Dedifferentiated amniotic fluid mesenchymal stem cell (primary cell): ENCODE data around the gene SHISA4.
"Not testable (repeated sequence)": the region's sequence is repeated elsewhere in the genome, so short reads cannot be mapped to it uniquely, and the experiment has no call there.

Experiments
- DNase-seq: peaks from one replicate; pipeline ENCODE4 v3.0.0-alpha.2; 2016; ENCODE audit errors: extremely low spot score

Gene SHISA4

GRCh38 chr1:201888282-201889089 lies at the start of gene SHISA4:
Gene SHISA4 (plus strand): TSS chr1:201888898. CDS start chr1:201888995, 97 bp downstream.
- DNase-seq, result peak; percentile 45

GRCh38 chr1:201839089-201839488 lies 49.6 kb upstream of the SHISA4 start:
- DNase-seq, result not testable (repeated sequence)

GRCh38 chr1:201840055-201840454 lies 48.6 kb upstream of the SHISA4 start:
- DNase-seq, result no peak

- DNase-seq, result no peak
Observed at GRCh38 chr1:201840490-201840889, 48.2 kb upstream of the SHISA4 start.

GRCh38 chr1:201841265-201841912 lies 47.3 kb upstream of the SHISA4 start:
- no peak for DNase-seq

- no peak for DNase-seq
Observed at GRCh38 chr1:201842472-201843027, 46.1 kb upstream of the SHISA4 start.

- DNase-seq, result no peak
Observed at GRCh38 chr1:201845331-201846083, 43.2 kb upstream of the SHISA4 start.

GRCh38 chr1:201847150-201847549 lies 41.5 kb upstream of the SHISA4 start:
- no peak for DNase-seq

- no peak for DNase-seq
Observed at GRCh38 chr1:201848230-201848629, 40.5 kb upstream of the SHISA4 start.

- DNase-seq, result no peak
Observed at GRCh38 chr1:201849372-201850052, 39.2 kb upstream of the SHISA4 start.

GRCh38 chr1:201850053-201850397 lies 38.7 kb upstream of the SHISA4 start:
- peak; percentile 81 for DNase-seq

- no peak for DNase-seq
Observed at GRCh38 chr1:201851949-201852348, 36.7 kb upstream of the SHISA4 start.

- DNase-seq, result not testable (repeated sequence)
Observed at GRCh38 chr1:201856722-201857121, 32.0 kb upstream of the SHISA4 start.

GRCh38 chr1:201859424-201859823 lies 29.3 kb upstream of the SHISA4 start:
- DNase-seq, result no peak

- DNase-seq, result no peak
Observed at GRCh38 chr1:201861448-201861847, 27.2 kb upstream of the SHISA4 start.

GRCh38 chr1:201870397-201870796 lies 18.3 kb upstream of the SHISA4 start:
- no peak for DNase-seq

- DNase-seq, result no peak
Observed at GRCh38 chr1:201874672-201875071, 14.0 kb upstream of the SHISA4 start.

- no peak for DNase-seq
Observed at GRCh38 chr1:201876148-201876818, 12.4 kb upstream of the SHISA4 start.

GRCh38 chr1:201877877-201878401 lies 10.8 kb upstream of the SHISA4 start:
- DNase-seq, result peak; percentile 44

GRCh38 chr1:201880928-201881571 lies 7.6 kb upstream of the SHISA4 start:
- no peak for DNase-seq
